ENCODE data around the gene H1-8.
A peak's percentile ranks its signal among the peaks of the same experiment; 100 is the strongest.
"Not testable (repeated sequence)": the region's sequence is repeated elsewhere in the genome, so short reads cannot be mapped to it uniquely, and the experiment has no call there.

H1-8 gene

GRCh38 chr3:129515821-129516432 is 27.0 kb upstream of the H1-8 start:
- peaks cover 0 to 12% of the 10 kb centered on the region in 2 experiments; a peak in 1 of 3 replicates for H3K36me3 ChIP-seq (ENCODE audit: control insufficient read depth in 2 of 2, insufficient read depth in 1 of 2, low read length in 2 of 2)
- POLR2A ChIA-PET; H3K4me1 ChIP-seq (ENCODE audit: control insufficient read depth, insufficient read depth, low read length); H3K27ac ChIP-seq (ENCODE audit: extremely low read depth, low read depth, low read length); H3K9me3 ChIP-seq (ENCODE audit: control insufficient read depth, insufficient read depth, low read depth, low read length); CTCF ChIA-PET; H3K4me3 ChIP-seq (ENCODE audit: low read depth, low read length): not testable (repeated sequence)
- TF ChIP-seq, protein P1, sequence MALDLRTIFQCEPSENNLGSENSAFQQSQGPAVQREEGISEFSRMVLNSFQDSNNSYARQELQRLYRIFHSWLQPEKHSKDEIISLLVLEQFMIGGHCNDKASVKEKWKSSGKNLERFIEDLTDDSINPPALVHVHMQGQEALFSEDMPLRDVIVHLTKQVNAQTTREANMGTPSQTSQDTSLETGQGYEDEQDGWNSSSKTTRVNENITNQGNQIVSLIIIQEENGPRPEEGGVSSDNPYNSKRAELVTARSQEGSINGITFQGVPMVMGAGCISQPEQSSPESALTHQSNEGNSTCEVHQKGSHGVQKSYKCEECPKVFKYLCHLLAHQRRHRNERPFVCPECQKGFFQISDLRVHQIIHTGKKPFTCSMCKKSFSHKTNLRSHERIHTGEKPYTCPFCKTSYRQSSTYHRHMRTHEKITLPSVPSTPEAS (tag by site-specific recombination; IDR thresholded peaks at IDR 0.05): peak; percentile 95

- Histone ChIP-seq H3K27ac (ENCODE audit: extremely low read depth, low read depth, low read length) (no peak overlapping the region), H3K9me3 (ENCODE audit: control insufficient read depth, insufficient read depth, low read depth, low read length) (no peaks in the 10 kb centered on the region), H3K4me3 (ENCODE audit: low read depth, low read length) (no peak overlapping the region), H3K4me1 (ENCODE audit: control insufficient read depth, insufficient read depth, low read length) (no peaks in the 10 kb centered on the region), H3K36me3 (ENCODE audit: control insufficient read depth in 2 of 2, insufficient read depth in 1 of 2, low read length in 2 of 2) (peaks cover 0 to 11% of the 10 kb centered on the region in 2 experiments; a peak in 1 of 3 replicates)
- ChIA-PET POLR2A (no interaction called here), CTCF (no interaction called here)
- TF ChIP-seq PRDM2 (tag by site-specific recombination; IDR thresholded peaks at IDR 0.05; ENCODE audit: borderline replicate concordance): no peak
- TF ChIP-seq ZFP41 (tag by site-specific recombination; IDR thresholded peaks at IDR 0.05; ENCODE audit: borderline replicate concordance): no peak
- TF ChIP-seq, protein P2, sequence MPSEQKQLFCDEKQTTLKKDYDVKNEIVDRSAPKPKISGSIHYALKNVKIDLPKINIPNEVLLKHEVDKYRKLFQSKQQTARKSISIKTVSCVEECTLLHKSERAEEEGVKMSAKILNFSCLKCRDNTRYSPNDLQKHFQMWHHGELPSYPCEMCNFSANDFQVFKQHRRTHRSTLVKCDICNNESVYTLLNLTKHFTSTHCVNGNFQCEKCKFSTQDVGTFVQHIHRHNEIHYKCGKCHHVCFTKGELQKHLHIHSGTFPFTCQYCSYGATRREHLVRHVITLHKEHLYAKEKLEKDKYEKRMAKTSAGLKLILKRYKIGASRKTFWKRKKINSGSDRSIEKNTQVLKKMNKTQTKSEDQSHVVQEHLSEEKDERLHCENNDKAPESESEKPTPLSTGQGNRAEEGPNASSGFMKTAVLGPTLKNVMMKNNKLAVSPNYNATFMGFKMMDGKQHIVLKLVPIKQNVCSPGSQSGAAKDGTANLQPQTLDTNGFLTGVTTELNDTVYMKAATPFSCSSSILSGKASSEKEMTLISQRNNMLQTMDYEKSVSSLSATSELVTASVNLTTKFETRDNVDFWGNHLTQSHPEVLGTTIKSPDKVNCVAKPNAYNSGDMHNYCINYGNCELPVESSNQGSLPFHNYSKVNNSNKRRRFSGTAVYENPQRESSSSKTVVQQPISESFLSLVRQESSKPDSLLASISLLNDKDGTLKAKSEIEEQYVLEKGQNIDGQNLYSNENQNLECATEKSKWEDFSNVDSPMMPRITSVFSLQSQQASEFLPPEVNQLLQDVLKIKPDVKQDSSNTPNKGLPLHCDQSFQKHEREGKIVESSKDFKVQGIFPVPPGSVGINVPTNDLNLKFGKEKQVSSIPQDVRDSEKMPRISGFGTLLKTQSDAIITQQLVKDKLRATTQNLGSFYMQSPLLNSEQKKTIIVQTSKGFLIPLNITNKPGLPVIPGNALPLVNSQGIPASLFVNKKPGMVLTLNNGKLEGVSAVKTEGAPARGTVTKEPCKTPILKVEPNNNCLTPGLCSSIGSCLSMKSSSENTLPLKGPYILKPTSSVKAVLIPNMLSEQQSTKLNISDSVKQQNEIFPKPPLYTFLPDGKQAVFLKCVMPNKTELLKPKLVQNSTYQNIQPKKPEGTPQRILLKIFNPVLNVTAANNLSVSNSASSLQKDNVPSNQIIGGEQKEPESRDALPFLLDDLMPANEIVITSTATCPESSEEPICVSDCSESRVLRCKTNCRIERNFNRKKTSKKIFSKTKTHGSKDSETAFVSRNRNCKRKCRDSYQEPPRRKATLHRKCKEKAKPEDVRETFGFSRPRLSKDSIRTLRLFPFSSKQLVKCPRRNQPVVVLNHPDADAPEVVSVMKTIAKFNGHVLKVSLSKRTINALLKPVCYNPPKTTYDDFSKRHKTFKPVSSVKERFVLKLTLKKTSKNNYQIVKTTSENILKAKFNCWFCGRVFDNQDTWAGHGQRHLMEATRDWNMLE (tag by site-specific recombination; conservative IDR thresholded peaks at IDR 0.05; ENCODE audit: low read depth): no peak
- TF ChIP-seq, protein P3, sequence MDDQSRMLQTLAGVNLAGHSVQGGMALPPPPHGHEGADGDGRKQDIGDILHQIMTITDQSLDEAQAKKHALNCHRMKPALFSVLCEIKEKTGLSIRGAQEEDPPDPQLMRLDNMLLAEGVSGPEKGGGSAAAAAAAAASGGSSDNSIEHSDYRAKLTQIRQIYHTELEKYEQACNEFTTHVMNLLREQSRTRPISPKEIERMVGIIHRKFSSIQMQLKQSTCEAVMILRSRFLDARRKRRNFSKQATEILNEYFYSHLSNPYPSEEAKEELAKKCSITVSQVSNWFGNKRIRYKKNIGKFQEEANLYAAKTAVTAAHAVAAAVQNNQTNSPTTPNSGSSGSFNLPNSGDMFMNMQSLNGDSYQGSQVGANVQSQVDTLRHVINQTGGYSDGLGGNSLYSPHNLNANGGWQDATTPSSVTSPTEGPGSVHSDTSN (CRISPR knock-in tag; IDR thresholded peaks at IDR 0.05): no peak
- no peak for TF ChIP-seq KLF7 (tag by site-specific recombination; IDR thresholded peaks at IDR 0.05; ENCODE audit: borderline replicate concordance)
- TF ChIP-seq, protein P4, sequence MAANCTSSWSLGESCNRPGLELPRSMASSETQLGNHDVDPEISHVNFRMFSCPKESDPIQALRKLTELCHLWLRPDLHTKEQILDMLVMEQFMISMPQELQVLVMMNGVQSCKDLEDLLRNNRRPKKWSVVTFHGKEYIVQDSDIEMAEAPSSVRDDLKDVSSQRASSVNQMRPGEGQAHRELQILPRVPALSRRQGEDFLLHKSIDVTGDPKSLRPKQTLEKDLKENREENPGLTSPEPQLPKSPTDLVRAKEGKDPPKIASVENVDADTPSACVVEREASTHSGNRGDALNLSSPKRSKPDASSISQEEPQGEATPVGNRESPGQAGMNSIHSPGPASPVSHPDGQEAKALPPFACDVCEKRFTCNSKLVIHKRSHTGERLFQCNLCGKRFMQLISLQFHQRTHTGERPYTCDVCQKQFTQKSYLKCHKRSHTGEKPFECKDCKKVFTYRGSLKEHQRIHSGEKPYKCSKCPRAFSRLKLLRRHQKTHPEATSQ (tag by site-specific recombination; IDR thresholded peaks at IDR 0.05): no peak
- no peak for TF ChIP-seq ZNF354C (tag by site-specific recombination; IDR thresholded peaks at IDR 0.05; ENCODE audit: borderline replicate concordance, low read depth)
- TF ChIP-seq HOXC10 (CRISPR knock-in tag; IDR thresholded peaks at IDR 0.05): no peak
- no peak for TF ChIP-seq ZBTB48 (tag by site-specific recombination; IDR thresholded peaks at IDR 0.05)
- TF ChIP-seq ZNF654 (tag by site-specific recombination; IDR thresholded peaks at IDR 0.05; ENCODE audit: low read depth): no peak
- TF ChIP-seq, protein P5, sequence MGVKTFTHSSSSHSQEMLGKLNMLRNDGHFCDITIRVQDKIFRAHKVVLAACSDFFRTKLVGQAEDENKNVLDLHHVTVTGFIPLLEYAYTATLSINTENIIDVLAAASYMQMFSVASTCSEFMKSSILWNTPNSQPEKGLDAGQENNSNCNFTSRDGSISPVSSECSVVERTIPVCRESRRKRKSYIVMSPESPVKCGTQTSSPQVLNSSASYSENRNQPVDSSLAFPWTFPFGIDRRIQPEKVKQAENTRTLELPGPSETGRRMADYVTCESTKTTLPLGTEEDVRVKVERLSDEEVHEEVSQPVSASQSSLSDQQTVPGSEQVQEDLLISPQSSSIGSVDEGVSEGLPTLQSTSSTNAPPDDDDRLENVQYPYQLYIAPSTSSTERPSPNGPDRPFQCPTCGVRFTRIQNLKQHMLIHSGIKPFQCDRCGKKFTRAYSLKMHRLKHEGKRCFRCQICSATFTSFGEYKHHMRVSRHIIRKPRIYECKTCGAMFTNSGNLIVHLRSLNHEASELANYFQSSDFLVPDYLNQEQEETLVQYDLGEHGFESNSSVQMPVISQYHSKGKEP (tag by site-specific recombination; IDR thresholded peaks at IDR 0.05): no peak
- TF ChIP-seq, protein P6, sequence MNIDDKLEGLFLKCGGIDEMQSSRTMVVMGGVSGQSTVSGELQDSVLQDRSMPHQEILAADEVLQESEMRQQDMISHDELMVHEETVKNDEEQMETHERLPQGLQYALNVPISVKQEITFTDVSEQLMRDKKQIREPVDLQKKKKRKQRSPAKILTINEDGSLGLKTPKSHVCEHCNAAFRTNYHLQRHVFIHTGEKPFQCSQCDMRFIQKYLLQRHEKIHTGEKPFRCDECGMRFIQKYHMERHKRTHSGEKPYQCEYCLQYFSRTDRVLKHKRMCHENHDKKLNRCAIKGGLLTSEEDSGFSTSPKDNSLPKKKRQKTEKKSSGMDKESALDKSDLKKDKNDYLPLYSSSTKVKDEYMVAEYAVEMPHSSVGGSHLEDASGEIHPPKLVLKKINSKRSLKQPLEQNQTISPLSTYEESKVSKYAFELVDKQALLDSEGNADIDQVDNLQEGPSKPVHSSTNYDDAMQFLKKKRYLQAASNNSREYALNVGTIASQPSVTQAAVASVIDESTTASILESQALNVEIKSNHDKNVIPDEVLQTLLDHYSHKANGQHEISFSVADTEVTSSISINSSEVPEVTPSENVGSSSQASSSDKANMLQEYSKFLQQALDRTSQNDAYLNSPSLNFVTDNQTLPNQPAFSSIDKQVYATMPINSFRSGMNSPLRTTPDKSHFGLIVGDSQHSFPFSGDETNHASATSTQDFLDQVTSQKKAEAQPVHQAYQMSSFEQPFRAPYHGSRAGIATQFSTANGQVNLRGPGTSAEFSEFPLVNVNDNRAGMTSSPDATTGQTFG (tag by site-specific recombination; IDR thresholded peaks at IDR 0.05; ENCODE audit: borderline replicate concordance): no peak
These were observed 25.5 kb upstream of the H1-8 start for GRCh38 chr3:129517516-129517915.
